HG03378 (cell line): ENCODE results near the gene ADSL.
"Not testable (repeated sequence)": the region's sequence is repeated elsewhere in the genome, so short reads cannot be mapped to it uniquely, and the experiment has no call there.

Experiments used
- ATAC-seq: cut with Tn5 transposase; IDR thresholded peaks from one replicate; pipeline ENCODE4 v1.9.1; 2021; ENCODE audit warnings: mild to moderate bottlenecking, moderate library complexity; ENCODE audit not compliant: unreplicated experiment

The ADSL gene

GRCh38 chr22:40346185-40347118 is at the start of gene ADSL:
Gene ADSL, plus strand, starts transcription at chr22:40346500. Its CDS starts 59 bp downstream, at chr22:40346559.
- ATAC-seq, result no peak

GRCh38 chr22:40300316-40300715 is 46.0 kb upstream of the ADSL start:
- ATAC-seq, result no peak

- ATAC-seq, result no peak
These were observed 45.2 kb upstream of the ADSL start for GRCh38 chr22:40300884-40301672.

GRCh38 chr22:40302149-40302548 is 44.2 kb upstream of the ADSL start:
- no peak for ATAC-seq

GRCh38 chr22:40305625-40306024 is 40.7 kb upstream of the ADSL start:
- no peak for ATAC-seq

- no peak for ATAC-seq
These were observed 37.2 kb upstream of the ADSL start for GRCh38 chr22:40308999-40309573.

GRCh38 chr22:40309631-40310030 is 36.7 kb upstream of the ADSL start:
- no peak for ATAC-seq

- ATAC-seq, result no peak
These were observed 36.1 kb upstream of the ADSL start for GRCh38 chr22:40310081-40310767.

- no peak for ATAC-seq
These were observed 35.6 kb upstream of the ADSL start for GRCh38 chr22:40310768-40311120.

- not testable (repeated sequence) for ATAC-seq
These were observed 34.7 kb upstream of the ADSL start for GRCh38 chr22:40311646-40312045.

- ATAC-seq, result no peak
These were observed 34.2 kb upstream of the ADSL start for GRCh38 chr22:40312050-40312449.

- no peak for ATAC-seq
These were observed 33.3 kb upstream of the ADSL start for GRCh38 chr22:40313007-40313406.

GRCh38 chr22:40314041-40314440 is 32.3 kb upstream of the ADSL start:
- no peak for ATAC-seq

- ATAC-seq, result no peak
These were observed 25.6 kb upstream of the ADSL start for GRCh38 chr22:40320687-40321086.

GRCh38 chr22:40322021-40322420 is 24.3 kb upstream of the ADSL start:
- no peak for ATAC-seq

GRCh38 chr22:40322818-40323447 is 23.4 kb upstream of the ADSL start:
- ATAC-seq, result no peak

GRCh38 chr22:40323681-40324171 is 22.6 kb upstream of the ADSL start:
- no peak for ATAC-seq

- ATAC-seq, result no peak
These were observed 21.6 kb upstream of the ADSL start for GRCh38 chr22:40324468-40325305.

GRCh38 chr22:40325315-40325714 is 21.0 kb upstream of the ADSL start:
- ATAC-seq, result no peak
